Measurements from ENCODE around the gene ADISSP.
A peak's percentile ranks its signal among the peaks of the same experiment; 100 is the strongest.

The ADISSP gene

DNA sequence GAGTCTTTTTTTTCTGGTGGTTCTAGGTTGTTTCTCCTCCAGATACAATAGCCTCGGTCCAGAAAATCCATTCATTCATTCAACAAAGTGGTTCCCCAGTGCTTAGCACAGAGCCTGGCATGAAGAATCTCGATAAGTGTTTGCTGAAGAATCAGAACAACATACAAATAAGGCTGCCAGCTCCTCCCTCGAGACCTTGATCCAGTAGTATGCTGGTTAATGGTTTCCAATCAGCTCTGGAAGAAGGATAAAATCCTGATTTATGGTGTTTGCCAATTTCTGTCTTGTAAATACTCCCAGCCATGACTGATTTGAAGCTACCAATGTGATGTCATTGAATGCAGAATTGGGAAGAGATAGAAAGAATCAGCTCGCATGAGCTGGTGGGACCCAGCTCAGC, 31.8 kb downstream of the ADISSP start:
- DNase-seq, result no peak

GRCh38 chr20:3734111-3734843, 33.3 kb downstream of the ADISSP start:
- no peak for DNase-seq

DNA sequence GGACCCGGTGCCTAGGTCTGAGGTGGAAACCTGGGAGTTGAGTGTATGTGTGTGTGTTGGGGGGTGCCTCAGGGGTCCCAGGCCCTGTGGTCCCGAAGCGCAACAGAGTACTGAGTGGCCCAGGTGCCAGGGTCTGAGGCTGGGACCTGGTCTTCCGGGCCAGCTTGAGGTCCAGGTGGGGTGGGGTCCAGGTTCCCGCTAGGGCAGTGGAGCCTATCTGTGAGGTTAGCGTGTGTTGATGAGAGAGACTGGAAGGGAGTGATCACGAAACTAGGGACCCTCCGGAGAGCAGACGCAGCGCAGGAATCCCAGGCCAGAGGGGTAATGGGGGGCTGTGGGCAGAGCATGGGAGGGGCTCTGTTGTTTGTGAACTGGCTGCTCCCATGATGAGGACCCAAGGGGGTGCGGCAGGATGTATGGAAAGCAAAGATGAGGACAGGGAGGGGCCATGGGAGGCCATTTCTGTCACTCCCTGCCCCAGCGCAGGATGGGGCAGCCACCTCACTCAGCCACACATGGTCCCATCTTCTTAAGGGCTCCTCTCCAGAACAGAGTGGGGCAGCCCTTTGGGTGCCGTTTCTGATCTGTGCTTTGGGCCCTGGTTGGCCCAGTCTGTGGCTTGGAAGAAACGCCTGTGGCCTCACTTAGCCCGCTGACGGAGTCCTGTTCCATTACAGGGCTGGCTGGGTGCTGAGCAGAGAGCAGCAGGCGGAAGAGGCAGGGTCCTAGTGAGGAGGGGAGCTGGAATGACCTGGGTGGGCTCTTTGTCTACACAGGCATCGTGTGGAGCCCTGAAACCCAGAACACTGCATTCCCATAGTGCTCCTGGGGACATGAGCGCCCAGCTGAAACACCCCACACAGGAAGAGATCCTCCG, 34.2 kb downstream of the ADISSP start:
- no peak for DNase-seq

- no peak for DNase-seq
These were observed 35.0 kb downstream of the ADISSP start, which contains the start of gene HSPA12B for GRCh38 chr20:3732327-3733118. Gene HSPA12B (plus strand): TSS chr20:3732685. CDS start chr20:3738675, 5,990 bp downstream.

DNA sequence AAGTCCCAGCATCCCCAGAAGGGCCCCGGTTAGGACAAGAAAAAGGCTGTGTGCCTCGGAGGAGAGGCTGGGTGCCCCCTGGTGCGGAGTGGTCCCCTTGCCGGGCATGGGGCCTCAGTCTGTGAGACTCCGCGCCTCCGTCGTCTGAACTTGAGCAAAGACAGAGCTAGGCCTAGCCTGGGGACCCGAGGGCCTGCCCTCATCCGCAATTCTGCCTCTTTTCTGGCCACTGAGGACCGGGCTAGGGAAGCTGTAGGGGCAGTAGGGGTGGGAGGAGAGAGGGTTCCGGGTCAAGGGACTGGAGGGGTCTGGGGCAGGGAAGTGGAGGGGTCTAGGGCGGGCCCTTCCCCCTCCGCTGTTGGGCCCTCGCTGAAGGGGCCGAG, 35.6 kb downstream of the ADISSP start:
- DNase-seq, result no peak

GRCh38 chr20:3730803-3731672, 36.5 kb downstream of the ADISSP start:
- DNase-seq, result no peak

DNA sequence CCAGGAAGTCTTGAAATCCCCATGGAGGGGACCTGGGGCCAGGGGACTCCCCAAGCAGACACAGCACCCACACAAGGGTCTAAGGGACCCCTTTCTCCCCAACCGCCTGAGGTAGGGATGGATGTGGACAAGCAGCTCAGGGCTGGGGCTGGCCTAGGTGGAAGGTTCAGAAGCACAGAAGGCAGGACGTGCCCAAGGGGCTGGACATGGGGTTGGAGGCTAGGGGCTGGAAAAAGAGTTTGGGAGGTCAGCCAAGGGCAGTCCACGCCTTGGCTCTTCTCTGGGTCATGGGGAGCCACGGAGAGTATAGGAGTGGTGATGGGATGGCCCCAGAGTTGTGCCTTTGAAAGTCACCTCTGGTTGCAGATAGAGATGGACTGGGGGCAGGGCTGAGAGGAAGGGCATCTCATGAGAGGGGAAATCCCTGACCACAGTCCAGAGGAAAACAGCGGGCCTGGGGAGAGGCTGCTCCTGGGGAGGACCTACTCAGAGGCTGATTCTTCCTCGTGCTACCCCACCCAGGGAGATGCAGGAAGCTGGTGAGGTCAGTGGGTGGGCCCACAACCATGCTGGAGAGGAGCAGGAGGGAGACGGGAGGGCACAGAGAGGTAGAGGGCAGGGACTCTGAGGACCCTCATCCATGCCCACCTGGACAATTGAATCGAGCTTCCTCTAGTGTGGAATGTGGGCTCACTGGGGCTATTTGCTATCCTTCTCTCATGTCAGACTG, 37.6 kb downstream of the ADISSP start:
- no peak for DNase-seq

DNA sequence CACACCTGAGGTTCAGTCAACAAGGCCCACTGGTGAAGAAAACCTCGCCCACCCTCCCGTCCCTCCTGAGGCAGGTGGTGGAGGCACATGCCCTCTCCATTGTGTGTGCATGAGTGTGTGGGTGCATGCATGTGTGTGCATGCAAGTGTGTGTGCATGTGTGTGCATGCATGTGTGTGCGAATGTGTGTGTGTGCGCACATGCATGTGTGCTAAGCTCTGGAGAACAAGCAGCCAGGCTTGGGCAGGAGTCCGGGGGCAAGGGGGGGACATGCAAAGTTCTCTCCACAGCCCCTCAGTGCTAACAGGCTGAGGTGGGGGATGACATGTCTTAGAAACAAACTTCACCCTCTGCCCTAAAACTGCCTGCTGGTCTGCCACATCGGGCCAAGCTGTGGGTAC, 38.2 kb downstream of the ADISSP start:
- no peak for DNase-seq

- no peak for DNase-seq
These were observed 38.7 kb downstream of the ADISSP start for GRCh38 chr20:3728876-3729275.

GRCh38 chr20:3728354-3728753, 39.2 kb downstream of the ADISSP start:
- DNase-seq, result no peak

DNA sequence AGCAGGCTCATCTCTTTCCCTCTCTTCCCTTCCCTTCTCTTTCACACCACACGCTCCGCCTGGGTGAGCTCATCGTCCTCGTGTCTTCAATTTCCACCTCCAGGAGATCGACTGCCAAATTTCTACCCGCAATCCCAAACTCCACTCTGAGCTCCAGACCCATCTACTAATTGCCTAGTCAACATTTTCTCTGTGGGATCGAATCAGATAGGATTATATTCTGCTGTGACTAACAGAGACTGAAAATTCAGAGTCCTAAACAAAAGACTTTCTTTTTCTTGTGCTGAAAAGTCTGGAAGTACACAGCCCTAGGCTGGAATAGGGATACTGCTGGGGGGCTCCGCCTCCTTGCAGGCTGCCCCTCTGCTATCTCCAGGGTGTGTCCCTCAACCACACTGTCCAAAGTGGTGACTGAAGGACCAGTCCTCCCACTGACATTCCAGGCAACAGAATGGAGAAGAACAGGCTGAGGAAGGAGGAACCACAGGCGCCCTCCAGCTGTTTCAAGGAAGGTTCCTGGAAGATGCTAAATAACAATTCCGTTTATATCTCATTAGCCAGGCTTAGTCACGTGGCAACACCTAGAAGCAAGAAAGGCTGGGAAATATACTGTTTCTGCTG, 40.0 kb downstream of the ADISSP start:
- no peak for DNase-seq

DNA sequence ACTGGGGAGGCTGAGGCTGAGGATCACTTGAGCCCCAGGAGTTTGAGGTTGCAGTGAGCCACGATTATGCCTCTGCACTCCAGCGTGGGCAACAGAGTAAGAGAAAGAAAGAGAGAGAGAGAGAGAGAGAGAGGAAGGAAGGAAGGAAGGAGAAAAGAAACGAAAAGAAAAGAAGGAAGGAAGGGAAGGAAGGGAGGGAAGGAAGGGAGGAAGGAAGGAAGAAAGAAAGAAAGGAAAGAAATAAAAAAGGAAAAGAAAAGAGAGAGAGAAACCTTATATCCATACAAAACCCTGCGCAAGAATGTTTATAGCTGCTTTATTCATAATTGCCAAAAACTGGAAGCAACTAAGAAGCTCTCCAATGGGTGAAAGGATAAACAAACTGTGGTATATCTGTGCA, 43.2 kb downstream of the ADISSP start:
- no peak for DNase-seq

DNA sequence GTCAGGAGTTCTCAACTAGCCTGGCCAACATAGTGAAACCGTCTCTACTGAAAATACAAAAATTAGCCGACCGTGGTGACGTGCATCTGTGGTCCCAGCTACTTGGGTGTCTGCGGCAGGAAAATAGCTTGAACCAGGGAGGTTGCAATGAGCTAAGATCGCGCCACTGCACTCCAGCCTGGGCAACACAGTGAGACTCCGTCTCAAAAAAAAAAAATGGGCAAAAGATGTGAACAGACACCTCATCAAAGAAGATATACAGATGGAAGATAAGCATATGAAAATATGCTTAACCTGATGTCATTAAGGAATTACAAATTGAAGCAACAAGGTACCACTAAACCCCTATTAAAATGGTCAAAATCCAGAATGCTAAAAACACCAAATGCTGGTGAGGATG, 44.3 kb downstream of the ADISSP start:
- no peak for DNase-seq

DNA sequence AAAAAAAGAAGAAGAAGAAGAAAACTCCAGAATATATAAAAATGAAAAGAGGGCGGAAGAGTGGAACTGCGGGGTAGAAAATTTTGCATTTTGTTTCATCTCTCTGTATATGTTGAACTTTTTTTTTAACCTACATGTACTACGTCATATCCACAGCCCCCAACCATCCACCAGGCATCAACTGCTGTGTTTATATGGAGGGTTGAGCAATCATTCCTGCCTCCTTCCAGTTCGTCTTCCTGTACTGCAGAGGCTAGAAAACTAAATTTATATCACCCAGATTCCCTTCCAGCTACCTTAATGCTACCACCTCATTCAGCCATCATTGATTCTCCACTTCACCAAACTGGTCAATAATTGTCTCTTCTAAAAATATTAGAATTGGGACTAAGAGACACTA, 45.6 kb downstream of the ADISSP start:
- DNase-seq, result no peak

DNA sequence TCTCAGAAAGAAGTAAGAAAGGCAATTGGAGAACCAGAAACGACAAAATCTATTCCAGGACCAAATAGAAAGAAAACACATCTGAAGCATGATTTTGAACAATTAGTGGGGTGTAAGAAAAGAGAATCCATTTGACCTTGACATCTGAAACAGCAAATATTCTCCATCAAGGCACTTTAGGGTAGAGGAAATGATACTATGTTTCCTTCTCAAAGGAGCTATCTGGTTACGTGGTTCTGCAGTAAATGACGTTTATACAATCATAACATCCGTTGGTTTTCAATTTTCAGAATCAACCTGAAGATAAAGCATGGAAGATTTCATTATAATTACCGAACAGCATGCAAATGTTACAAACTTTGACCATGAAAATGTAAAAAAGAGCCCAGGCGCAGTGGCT, 46.9 kb downstream of the ADISSP start:
- DNase-seq, result no peak

- no peak for DNase-seq
These were observed 47.5 kb downstream of the ADISSP start for GRCh38 chr20:3720068-3720467.

- no peak for DNase-seq
These were observed 48.5 kb downstream of the ADISSP start for GRCh38 chr20:3719046-3719445.

DNA sequence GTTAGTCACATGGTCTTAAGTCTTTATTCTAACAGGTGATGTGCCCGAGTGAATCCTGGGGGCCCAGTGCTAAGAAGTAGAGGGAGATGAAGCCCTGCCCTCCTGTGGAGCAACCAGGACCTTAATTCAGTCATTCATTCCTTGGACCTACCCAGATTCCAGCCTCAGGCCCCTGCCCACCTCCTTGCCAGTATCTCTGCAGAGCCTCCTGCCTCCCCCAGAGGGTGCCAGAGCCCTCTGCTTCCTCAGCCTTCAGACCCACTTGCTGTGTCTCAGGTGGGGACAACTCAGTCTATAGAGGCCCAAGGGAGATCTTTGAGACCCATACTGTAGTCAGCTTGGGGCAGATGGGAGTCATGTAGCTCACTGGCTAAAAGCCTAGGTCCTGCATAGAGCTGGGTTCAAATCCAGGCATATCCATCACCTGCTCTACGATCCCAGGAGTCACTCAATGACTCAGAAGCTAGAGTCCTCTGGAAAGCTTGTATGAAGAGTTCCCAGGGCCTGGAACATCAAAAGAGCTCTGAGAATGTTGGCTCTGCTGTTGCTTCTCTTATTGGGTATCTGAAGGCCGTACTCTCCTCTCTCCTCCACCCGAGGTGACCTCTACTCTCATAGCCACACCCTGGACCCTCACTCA, 51.2 kb downstream of the ADISSP start:
- peak; percentile 59 for DNase-seq

DNA sequence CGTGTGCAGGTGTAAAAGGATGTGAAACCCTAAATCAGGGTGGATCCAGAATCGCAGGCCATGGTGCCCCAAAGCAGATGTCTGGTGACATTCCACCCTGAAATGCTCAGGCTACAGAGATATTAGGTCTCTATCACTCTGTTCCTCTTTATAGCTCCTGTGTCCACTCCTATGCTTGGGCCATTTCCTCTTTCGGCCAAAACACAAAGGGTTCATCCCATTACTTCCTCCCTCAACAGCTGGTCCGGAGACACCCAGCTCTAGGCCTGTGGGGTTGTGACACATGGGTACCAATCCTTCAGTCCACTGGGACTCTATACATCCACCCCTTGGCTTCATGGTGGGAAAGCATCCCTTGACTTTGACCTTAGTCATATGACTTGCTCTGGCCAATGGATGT, 53.5 kb downstream of the ADISSP start:
- no peak for DNase-seq

DNA sequence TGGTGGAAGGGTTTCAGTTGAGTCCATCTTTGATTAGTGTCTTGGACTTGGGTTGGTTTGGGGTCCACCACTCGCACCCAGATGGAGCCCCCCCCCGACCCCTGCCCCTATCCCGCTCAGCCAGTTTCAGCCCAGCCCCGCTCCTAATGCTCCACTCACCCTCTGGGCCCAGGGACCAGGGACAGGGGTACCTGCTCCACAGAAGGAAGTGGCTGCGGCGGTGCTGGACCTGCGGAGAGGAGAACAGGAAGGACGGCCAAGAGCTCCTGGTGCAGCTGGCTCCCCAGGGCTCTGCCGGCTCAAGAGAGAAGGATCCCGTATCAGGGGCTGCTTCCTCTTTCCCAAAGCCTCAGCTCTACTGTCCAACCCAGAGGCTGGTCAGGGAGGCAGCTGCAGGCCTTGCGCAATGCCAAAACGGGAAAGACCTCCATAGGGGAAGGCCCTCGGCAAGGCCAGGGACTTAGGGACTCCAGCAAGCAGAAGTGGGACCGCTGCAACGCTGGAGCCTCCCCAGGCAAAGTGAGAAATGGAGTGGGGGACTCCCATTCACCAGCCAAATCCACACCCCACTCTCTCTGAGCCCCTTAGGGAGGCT, 55.2 kb downstream of the ADISSP start, which contains the start of gene SIGLEC1:
TSS of gene SIGLEC1 (minus strand) at position 322 of the 595 bp plus-strand sequence. CDS start 5,472 bp downstream, outside the sequence.
- DNase-seq, result no peak

Measured in NCI-H146 (cell line).